GM20000 (cell line): ENCODE results near the gene SKA1.
"Not testable (repeated sequence)": the region's sequence is repeated elsewhere in the genome, so short reads cannot be mapped to it uniquely, and the experiment has no call there.

Experiments used
- DNase-seq: peaks from one replicate; pipeline ENCODE4 v3.0.0; 2012; ENCODE audit warnings: low spot score
- CTCF ChIP-seq: IDR thresholded peaks from 2 replicates; pipeline ENCODE4 v1.5.1; 2012; ENCODE audit warnings: mild to moderate bottlenecking, control low read depth; ENCODE audit errors: extremely low read depth, missing control alignments

SKA1 gene

GRCh38 chr18:50422286-50422898, 47.5 kb downstream of the SKA1 start:
- no peak for TF ChIP-seq CTCF
- no peak for DNase-seq

GRCh38 chr18:50424877-50425690, 50.2 kb downstream of the SKA1 start:
- no peak for DNase-seq
- TF ChIP-seq CTCF = no peak

GRCh38 chr18:50427896-50428295, 53.0 kb downstream of the SKA1 start:
- no peak for DNase-seq
- TF ChIP-seq CTCF = no peak

GRCh38 chr18:50428531-50429206, 53.8 kb downstream of the SKA1 start:
- no peak for DNase-seq
- TF ChIP-seq CTCF = no peak

- peak; percentile 17 for TF ChIP-seq CTCF
- DNase-seq = peak; percentile 36
Observed at GRCh38 chr18:50429207-50429948, 54.5 kb downstream of the SKA1 start.

GRCh38 chr18:50432915-50433314, 58.1 kb downstream of the SKA1 start:
- no peak for DNase-seq
- TF ChIP-seq CTCF = no peak

GRCh38 chr18:50436742-50437141, 61.9 kb downstream of the SKA1 start:
- DNase-seq = not testable (repeated sequence)
